ENCODE data around the gene ATP6V1B1. TPM values are rescaled to one million over a fixed set of nuclear protein-coding genes. Genes with fewer than 3 reads are reported as not detected.

The ATP6V1B1 gene
- total and polyA plus RNA-seq, 9 of the 15 experiments (the other 6 are each of a cell fraction or from before 2014, with no cell fraction given), result not detected

- no peak for TF ChIP-seq ZBTB1 (CRISPR knock-in tag; IDR thresholded peaks at IDR 0.05; ENCODE audit: borderline replicate concordance, low read depth)
- TF ChIP-seq ZNF785 (CRISPR knock-in tag; IDR thresholded peaks at IDR 0.05), result no peak
These were observed 20.4 kb downstream of the ATP6V1B1 start (continued) for GRCh38 chr2:70956141-70956540.

- peak overlapping the region in 1 of 2 experiments; percentile 36; a peak in 1 of 4 replicates for H3K9ac ChIP-seq (ENCODE audit: insufficient read depth in 1 of 2, low read depth in 2 of 2, low read length in 2 of 2)
- no peak overlapping the region for H3K4me3 ChIP-seq
- no peak for FAIRE-seq
- H3K4me2 ChIP-seq (ENCODE audit: insufficient read depth, low read length), result no peak overlapping the region
- ChIA-PET POLR2A (interaction anchor here (0.8 kb wide), 1 partner anchor 89 kb away, joined by 5 read pairs; no protein-coding TSS in a partner anchor), CTCF (ENCODE audit: low intra/inter-chr PET ratio) (interaction anchor here (0.6 kb wide), 1 partner anchor 54 kb away, joined by 3 read pairs; no protein-coding TSS in a partner anchor)
- H3K27ac ChIP-seq (ENCODE audit: extremely low read depth, low read depth, low read length), result no peak overlapping the region
- H3K79me2 ChIP-seq (ENCODE audit: control insufficient read depth, insufficient read depth, low read length), result no peaks in the 10 kb centered on the region
- no peaks in the 10 kb centered on the region for H3K9me1 ChIP-seq (ENCODE audit: control insufficient read depth, insufficient read depth, low read length)
- H3K4me1 ChIP-seq (replicated peaks in 1 of 2; ENCODE audit: control insufficient read depth in 2 of 2, insufficient read depth in 2 of 2, low read length in 2 of 2), result peaks cover 0 to 3% of the 10 kb centered on the region in 2 experiments; a peak in 1 of 5 replicates
- DNase-seq (ENCODE audit: extremely low read depth in 1 of 4, low spot score in 3 of 4), result no peak
- no peaks in the 10 kb centered on the region for H3K36me3 ChIP-seq (ENCODE audit: control insufficient read depth, insufficient read depth, low read length)
- intact Hi-C loops (cut with micrococcal nuclease) (no loop called here), in situ Hi-C loops (cut with MboI) (no loop called here)
- H3K9me3 ChIP-seq (replicated peaks; ENCODE audit: control insufficient read depth, insufficient read depth, low read depth, low read length), result no peaks in the 10 kb centered on the region
- no peak for ATAC-seq
- 3% methylated on average over 6 of the region's 6 CpGs for WGBS (ENCODE audit: insufficient coverage, low coverage, missing lambda C conversion rate)
- H4K20me1 ChIP-seq (replicated peaks; ENCODE audit: control insufficient read depth, insufficient read depth, low read length), result no peaks in the 10 kb centered on the region
- peaks cover 19 to 60% of the 10 kb centered on the region in 2 experiments for H3K27me3 ChIP-seq (ENCODE audit: control insufficient read depth in 2 of 2, insufficient read depth in 2 of 2, low read length in 2 of 2)
- no peak overlapping the region for H2AFZ ChIP-seq (ENCODE audit: low read depth, low read length)
- no TSS peak for BruUV-seq (replicated peaks)
- TF ChIP-seq KLF16 (IDR thresholded peaks at IDR 0.05), result no peak
- TF ChIP-seq STAG1 (CRISPR knock-in tag; IDR thresholded peaks at IDR 0.05; ENCODE audit: borderline replicate concordance), result no peak
- no peak for TF ChIP-seq NR3C1 (CRISPR knock-in tag; IDR thresholded peaks at IDR 0.05)
- no peak for TF ChIP-seq ZNF444 (CRISPR knock-in tag; IDR thresholded peaks at IDR 0.05)
- TF ChIP-seq ILF3 (IDR thresholded peaks at IDR 0.05; ENCODE audit: borderline replicate concordance), result no peak
- no peak for TF ChIP-seq ARNT (IDR thresholded peaks at IDR 0.05)
- no peak for TF ChIP-seq KDM1A (IDR thresholded peaks at IDR 0.05)
- no peak for TF ChIP-seq ZNF407 (IDR thresholded peaks at IDR 0.05; ENCODE audit: low read depth)
- no peak for TF ChIP-seq NCOA4 (IDR thresholded peaks at IDR 0.05; ENCODE audit: partially characterized antibody)
- TF ChIP-seq THRAP3 (IDR thresholded peaks at IDR 0.05; ENCODE audit: borderline replicate concordance), result no peak
- no peak for TF ChIP-seq ZNF717 (CRISPR knock-in tag; IDR thresholded peaks at IDR 0.05)
- no peak for TF ChIP-seq ZFPM2 (CRISPR knock-in tag; IDR thresholded peaks at IDR 0.05)
- TF ChIP-seq XRCC5 (IDR thresholded peaks at IDR 0.05; ENCODE audit: low read depth, low read length), result no peak
- TF ChIP-seq ZNF780A (CRISPR knock-in tag; IDR thresholded peaks at IDR 0.05), result no peak
- no peak for TF ChIP-seq U2AF2 (optimal IDR thresholded peaks at IDR 0.05; ENCODE audit: low read depth, low read length)
These were observed 22.1 kb downstream of the ATP6V1B1 start for GRCh38 chr2:70957798-70958197.
